AML-193 (cell line): Measurements from ENCODE around the gene NCEH1.
"Not testable (repeated sequence)": the region's sequence is repeated elsewhere in the genome, so short reads cannot be mapped to it uniquely, and the experiment has no call there.

Experiments used
- DNase-seq, 2 experiments: peaks; one replicate each; lab custom pipeline; 2025; lab: John Stamatoyannopoulos, UW

The NCEH1 gene

DNA sequence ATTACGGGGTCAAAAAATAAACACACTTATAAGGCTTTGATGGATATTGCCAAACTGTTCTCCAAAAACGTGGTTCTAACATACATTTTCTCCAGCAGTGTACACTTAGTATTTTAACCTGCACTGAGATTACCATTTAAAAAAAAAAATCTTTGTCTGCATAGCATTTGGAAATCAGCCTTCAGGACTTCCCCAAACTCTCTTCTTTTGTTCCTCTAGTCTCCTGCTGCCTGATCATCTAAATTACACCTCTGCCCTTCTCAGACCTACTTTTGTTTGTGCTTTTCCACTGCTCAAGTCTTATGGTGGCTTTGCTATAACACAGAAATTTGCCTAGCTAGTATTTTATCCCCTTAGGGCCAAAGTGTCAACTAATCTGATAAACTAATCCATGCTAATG is 3.8 kb downstream of the NCEH1 start:
- DNase-seq = peak; percentile 64 to 75

DNA sequence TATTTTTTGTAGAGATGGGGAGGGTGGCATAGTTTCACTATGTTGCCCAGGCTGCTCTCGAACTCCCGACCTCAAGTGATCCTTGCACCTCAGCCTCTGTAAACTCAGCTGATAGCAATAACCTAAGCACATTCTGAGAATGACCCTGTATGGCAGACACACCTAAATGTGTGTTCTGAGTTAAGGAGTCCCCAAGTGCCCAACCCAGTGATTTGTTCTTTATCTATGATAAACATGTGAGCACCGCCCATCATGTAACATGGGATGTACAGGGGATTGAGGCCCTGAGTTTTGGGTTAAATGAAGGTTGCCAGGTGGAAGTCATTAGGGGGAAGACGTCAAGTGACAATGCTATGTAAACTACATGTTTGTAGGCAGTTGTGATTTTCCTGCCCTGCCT is 5.7 kb downstream of the NCEH1 start:
- DNase-seq = no peak

DNA sequence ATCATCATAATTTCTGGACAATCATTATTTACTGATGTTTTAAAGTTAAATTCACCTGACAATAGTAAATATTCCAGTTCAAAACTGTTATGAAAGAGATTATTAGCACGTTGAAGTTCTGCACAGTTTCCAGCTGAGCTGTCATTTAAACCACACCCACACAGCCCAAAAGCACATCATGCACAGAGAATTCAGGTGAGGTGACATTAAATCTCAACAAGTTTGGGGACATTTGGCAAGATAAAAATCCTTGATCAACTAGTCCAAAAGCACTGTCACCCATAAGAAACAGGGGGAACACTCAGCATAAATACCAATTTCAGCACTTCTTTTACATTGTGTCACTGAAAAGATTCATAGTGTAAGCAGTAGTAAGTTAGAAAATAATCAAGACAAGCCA is 6.9 kb downstream of the NCEH1 start:
- no peak for DNase-seq

DNA sequence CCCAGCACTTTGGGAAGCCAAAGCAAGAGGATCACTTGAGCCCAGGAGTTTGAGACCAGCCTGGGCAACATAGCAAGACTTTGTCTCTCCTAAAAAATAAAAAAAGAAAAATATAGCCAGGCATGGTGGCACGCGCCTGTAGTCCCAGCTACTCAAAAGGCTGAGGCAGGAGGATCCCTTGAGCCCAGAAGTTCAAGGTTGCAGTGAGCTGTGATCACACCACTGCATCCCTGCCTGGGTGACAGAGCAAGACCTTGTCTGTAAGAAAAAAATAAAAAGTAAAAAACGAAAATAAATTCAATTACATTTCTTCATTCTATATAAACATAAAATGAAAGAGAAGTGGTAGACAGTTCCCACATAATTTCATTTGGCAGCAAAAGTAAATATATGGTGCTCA is 8.1 kb downstream of the NCEH1 start:
- DNase-seq = not testable (repeated sequence)

DNA sequence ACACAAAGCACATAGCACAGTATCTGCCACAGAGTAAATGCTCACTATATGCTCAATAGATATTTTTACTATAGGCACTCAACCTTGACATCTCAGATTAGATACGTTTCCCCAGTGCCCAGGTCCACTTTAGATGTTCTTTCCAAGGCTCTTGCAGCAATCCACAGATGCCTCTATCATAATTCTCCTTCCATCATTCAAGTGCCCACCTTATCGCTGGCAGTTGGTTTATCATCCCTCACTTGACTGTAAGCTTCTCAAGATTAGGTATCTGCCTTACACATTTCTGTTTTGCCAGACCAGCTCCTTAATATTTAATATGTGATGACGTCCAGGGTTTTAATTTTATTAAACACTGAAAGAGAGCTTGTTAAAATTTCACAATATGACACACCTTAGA is 8.6 kb downstream of the NCEH1 start:
- no peak for DNase-seq

DNA sequence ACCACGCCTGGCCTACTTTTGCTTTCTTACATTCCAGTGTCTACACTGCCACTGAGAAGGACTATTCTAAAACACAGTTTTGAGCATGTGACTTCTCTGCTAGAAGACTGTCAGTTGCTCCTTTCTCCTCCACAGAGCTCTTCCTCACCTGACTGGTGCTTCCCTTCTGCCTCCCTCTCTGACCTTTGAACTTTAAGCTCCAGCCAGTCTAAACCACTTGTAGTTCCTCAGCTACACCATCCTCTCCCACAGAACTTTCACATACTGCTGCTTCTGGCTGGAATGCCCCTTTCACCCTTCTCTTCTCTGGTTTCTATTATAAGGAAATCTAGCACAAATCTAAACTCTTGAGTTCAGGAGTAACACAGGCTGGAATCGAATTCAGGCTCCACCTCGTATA is 9.1 kb downstream of the NCEH1 start:
- DNase-seq = no peak

DNA sequence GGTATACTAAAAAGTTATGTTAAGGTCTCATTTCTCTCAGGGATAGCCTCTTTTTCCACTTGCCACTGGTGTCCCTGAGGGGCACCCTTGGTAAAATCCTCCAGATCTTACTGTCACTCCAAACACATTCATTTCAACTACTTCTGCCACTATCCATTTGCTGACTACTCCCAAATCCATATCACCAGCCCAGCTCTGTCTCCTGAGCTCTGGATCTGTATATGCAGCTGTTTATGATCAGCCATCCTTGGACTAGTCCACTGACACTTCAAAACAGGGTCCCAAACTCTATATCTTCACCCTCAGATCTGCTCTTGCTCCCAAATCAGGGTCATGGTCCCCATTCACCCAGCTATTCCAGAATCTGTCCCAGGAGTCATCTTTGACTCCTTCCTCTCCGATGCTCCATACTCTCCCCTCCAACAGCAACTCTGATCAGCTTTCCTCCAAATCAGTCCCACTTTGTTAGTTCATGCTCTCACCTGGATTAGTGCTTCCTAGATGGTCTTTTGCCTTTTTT is 9.9 kb downstream of the NCEH1 start:
- DNase-seq = no peak

DNA sequence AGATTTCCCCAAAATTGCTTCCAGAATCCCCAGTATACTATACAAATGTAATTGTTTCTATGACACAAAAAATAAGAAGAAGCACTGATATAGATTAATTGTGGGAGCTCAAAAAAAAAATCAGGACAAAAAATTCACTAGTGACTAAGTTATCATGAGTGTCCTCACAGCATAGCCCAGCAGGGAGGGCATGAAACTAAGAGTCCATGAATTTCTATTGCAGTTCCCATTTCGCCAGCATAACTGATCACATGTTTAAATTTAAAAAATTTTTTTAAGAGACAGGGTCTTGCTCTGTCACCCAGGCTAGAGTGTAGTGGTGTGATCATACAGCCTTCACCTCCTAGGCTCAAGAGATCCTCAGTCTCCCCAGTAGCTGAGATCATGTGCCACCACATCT is 10.6 kb downstream of the NCEH1 start:
- DNase-seq = no peak

DNA sequence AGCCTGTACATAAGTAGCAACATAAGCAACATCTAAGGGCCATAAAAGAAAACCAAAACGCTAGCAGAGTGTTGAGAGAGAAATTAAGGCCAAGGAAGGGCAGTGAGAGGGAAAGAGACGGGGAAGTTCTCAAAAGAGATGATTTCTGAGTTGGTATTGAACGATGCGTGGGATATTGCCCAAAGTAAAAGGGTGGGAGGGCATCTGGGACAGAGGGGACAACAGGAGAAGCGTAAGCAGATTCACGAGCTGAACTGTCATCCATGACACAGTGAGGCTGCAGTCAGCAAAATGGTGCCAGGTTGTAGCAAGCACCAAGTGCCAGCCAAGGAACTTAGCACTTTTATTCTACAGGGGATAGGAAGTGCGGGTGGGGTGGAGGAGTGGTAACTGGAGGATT is 11.8 kb downstream of the NCEH1 start:
- no peak for DNase-seq

DNA sequence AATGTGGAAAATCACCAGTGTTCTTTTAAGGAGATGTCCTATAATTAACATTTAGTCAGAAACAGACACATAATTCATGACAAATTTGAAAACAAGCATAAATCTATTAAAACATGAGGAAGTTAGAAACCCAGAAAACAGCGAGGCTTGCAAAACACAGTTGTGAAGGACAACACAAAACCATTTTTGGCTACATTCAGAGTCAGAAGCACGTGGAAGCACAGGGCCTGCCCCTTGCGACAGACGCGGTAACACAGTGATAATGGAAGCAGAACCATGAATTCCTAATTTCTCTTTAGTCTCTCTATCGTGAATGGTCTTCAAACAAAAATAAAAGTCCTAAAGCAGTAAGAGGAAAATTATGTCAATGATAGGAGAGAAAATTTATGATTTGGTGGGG is 12.2 kb downstream of the NCEH1 start:
- peak in 1 of 2 experiments; percentile 24 for DNase-seq

DNA sequence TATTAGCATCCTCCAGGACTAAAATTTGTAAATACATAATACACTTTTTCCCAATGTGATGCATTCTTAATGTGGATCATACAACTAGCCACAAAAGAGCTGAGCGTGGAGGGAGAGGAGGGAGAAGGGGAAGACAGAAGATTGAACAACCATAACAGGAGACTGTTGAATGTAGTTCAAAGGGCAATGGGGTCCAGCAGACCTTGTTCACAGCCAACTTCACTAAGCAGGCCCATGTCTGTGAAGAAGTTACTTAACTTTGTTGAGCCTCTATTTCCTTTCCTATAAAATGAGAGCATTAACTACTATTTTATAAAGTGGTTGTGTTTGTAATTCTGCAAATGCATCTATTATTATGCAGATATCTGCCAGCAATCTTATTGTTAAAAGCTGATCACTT is 13.3 kb downstream of the NCEH1 start:
- no peak for DNase-seq

DNA sequence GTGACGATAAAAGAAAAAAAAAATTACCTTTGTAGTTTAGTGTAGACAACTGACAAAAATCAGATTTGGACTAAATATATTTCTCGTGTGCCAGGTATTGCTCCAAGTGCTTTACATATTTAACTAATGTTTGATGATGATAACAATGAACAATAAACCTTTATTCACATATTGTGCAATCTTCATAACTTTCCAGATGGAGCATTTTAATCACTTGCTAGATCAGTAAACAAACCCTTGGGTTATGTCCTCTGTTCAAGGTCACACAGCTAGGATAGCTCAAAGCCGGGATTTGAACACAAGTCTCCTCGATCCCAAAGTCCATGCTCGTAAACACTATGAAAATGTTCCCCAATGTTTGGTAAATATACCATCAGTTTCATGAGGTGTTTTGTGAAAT is 14.5 kb downstream of the NCEH1 start:
- DNase-seq = no peak

DNA sequence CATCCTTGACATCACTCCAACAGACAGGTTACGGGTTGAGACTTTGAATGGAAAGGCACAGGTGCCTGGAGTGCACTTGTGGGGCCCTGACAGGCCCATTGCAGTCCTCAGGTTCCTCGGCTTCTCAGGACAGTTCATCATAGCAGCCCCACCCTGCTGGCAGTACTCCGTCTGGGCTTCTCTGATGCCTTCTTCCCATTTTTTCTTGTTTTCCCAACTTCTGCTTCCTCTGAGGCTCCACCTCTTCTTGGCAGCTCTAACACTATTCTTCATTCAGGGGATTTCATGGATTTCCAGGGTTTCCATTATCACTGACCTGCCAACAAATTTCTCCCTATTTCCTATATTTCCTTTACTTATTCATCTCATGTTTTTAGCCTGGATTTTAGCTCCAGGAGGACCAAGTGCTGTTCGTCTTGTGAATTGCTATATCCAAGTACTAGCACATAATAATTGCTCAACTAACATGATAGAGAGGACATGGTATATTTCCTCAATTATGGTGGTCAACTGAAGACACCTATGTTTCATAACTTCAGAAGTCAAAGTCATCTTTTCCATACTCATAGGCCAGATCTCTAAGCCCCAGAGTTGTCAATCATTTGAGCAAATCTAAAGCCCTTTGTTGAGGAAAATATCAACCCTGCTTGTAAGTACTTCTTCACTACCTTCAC is 16.2 kb downstream of the NCEH1 start:
- no peak for DNase-seq

DNA sequence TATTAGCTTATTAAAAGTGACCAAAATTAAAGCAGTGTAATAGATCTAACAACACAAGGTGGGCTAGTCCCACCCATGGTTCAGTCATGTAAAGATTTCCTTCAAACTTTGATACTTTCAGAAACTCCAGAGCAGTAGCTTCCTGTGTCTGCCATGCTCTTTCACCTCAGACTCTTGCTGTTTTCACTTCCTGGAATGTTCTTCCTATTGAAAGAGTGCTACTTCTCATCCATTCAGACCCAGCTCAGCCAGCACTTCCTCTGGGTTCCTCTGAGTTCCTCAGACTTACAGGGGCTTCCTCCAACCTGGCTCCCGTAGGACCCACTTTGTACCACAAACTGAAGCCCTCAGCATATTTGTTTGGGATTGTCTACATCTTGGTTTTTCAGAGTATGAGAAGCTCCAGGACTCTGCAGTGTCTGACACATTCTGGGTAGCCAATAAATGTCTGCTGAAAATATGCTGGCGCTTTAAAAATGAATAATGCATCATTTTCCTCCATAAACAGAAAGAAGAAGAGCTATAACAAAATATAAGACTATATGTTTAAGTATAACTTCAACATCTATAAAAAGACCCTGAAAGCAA is 18.0 kb downstream of the NCEH1 start:
- peak; percentile 28 to 31 for DNase-seq

DNA sequence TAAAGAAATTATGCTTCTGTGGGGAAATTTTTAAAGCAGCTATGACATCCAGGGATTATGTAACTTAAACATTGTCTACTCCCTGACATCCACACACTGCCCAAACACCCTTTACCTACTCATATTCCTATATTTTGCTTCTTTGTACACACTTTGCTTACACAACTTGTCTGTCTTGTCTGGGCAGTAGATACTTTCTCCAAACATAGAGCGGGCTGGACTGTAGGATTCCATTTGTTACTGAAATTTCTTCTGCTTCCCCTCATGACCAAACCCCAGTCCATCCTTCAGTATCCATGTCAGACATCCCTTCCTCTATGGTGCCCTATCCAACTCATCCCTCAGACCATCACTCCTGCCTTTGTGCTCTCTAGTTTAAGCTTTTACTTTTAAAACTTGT is 19.9 kb downstream of the NCEH1 start:
- DNase-seq = no peak

DNA sequence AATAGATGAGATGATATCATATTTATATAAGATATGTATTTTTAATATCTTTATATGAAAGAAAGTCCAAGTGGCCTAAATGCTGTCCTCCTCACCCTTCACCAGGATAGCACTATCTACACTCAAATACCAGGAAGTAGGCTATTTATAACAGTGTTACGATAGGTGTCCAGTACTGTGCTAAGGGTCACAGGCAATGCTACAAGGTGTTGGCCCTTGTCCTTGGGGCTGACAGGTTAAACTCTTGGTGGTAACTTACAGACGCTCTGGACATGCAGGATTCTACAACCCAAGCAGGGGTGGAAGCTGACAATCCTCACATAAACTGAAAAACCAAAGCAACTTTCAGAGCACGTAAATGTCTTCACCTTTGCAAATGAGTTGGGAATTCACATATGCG is 22.3 kb downstream of the NCEH1 start:
- DNase-seq = no peak

DNA sequence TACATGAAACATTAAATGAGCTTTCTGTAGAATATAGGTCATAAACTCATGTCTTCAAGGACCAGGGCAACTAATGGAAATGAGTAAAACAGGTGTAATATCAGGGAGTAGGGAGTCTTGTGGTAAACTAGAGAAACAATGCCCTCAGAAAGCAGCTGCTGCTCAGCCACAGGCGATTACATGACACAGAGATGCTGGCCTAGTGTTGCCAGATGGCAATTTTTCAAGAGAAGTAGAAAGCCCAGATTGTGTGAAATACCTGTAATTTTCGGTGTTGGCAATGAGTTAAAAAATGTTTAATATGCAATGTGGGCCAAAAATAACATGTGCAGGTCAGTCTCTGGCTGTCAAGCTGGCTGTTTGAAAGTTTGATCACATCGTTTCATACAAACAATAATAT is 23.4 kb downstream of the NCEH1 start:
- no peak for DNase-seq

DNA sequence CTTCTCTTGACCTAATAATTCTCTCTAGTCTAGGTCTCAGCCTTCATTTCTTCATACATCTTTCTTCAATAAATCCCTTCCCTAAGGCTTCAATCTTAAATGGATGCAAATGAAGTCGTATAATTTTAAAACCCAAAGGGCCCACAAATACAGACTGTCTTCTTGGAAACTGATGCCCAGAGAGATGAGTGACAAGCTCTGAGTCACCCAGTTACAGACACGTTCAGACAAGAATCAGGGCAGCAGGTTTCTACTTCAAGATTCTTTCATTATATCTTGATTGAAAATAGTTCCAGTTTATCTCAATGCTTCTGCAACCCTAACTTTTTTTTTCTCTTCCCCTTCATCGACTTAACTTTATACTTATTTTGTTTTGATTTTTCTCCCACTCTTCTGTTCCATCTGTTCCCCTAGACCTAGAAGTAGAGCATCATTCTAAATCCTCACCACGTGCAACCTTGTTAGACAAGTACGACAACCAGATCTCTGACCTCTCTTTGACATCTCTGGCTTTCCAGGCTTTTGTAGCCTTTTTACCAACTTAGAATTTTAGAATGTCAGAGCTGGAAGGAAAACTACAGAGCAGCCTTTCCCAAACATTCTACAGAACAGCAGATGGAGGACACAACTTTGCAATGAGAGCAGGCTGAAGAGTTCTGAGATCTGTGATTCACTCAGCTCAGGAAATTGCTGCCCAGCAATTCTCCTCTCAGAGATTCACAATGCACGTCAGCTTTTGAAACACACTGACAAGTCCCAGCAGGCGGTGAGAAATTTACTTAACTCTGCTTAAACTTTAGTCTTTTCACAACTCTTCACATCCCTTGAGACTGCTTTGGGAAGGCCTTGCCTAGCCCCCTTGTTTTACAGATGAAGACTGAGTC is 25.3 kb downstream of the NCEH1 start:
- no peak for DNase-seq

DNA sequence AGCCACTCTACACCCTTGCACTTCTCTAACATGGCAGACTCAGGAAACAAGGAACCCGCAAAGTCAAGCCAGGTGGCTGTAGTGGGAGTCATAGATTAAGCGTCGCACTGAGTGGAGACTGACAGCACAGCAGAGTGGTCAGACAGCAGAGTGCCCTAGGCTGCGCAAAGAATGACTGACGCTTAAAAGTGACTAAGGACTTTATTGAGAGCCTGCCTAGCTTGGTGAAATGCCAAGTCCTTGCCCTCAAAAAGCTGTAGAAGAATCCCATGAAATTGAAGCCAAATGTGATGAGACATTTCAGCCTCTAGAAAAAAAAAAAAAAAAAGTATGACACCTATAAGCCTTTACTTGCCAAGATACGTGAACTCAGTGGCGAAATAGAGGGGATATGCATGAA is 30.2 kb downstream of the NCEH1 start:
- no peak for DNase-seq

DNA sequence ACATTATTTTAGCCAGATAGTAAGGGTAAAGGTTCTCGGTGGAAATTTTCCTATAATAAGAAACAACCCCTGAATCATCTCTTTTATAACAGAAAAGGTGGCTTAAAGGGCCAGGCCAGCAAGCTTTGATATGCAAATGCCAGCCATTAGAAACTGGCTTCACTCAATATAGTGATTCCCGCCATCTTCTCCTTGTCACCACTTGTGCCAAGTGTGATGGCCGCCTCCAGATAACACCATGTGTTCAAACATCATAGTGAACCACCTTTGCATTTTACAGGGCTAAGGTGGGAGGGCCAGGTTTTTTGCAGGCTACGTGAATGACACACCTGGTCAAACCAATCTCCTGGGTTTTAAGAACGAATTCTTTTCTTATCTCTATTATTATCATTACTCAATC is 31.3 kb downstream of the NCEH1 start:
- no peak for DNase-seq

DNA sequence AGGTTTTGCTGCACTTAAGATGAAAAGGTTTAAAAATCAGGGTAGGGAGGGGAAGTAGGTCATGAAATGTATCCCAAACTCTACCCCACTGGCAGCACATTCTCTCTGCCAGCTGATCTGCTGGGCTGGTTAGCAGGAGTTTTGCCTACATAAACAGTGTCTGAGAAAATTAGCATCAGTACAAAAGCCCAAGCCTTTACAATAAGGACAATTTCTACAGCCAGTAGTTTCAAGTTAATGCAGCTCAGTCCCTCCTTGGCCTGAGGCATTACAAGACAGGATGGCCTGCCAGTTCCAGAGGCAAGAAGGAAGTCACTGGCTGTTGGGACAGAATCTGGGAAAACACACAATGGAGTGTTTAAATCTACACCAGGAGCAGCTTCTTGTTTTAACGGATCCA is 32.8 kb downstream of the NCEH1 start:
- no peak for DNase-seq

DNA sequence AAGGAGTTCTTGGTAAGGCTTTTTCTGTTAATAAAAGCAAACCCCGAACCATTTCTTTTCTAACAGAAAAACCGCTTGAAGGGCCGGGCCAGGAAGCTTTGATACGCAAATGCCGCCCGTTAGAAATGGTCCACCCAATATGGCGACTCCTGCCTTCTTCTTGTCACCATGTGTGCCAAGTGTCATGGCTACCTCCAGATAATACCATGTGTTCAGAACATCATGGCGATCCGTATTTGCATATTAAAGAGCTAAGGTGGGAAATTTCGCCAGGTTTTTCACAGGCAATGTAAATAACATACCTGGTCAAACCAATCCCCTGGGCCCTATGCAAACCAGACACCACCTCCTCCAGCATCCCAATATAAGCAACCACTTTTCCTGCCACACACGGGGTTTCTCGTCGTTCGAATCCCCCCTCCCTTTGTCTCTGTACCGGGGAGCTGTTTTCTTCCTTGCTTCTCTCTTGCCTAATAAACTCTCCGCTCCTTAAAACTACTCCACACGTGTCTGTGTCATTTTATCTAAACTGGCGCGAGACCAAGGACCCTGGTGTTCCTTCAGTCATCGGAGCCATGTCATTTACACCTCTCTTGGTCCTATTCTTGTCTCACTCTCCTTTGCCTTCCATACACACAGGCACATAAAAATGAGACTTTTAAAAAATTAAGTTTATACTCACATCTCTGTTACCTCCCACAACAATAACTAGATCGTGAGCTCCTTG is 34.5 kb downstream of the NCEH1 start:
- DNase-seq = no peak
